OCI-LY1 (cell line): ENCODE results near the gene CDH2.

ENCODE experiments used
- H2AFZ ChIP-seq: fragments of 200-600 bp; sonication (generic), shearing (Covaris generic); 2 replicates; pipeline ENCODE4 v1.6.0; 2014; ENCODE audit warnings: antibody characterized with exemption, mild to moderate bottlenecking, low read length
- H3F3A ChIP-seq: fragments of 200-600 bp; sonication (generic), shearing (Covaris generic); 2 replicates; pipeline ENCODE4 v1.6.0; 2014; ENCODE audit warnings: mild to moderate bottlenecking, antibody characterized with exemption, low read length, moderate library complexity; ENCODE audit not compliant: insufficient read depth
- H3K27ac ChIP-seq: fragments of 200-600 bp; sonication (generic); 2 replicates; pipeline ENCODE4 v1.5.1; 2014; ENCODE audit warnings: low read length, mixed run types, mild to moderate bottlenecking, low read depth; ENCODE audit not compliant: poor library complexity, severe bottlenecking
- H3K27me3 ChIP-seq: fragments of 200-600 bp; sonication (generic); 2 replicates; pipeline ENCODE4 v1.6.0; 2014; ENCODE audit warnings: antibody characterized with exemption, mild to moderate bottlenecking, low read length, moderate library complexity; ENCODE audit not compliant: insufficient read depth
- H3K36me3 ChIP-seq: fragments of 200-600 bp; sonication (generic); 2 replicates; pipeline ENCODE4 v1.6.1; 2014; ENCODE audit warnings: mild to moderate bottlenecking, antibody characterized with exemption, low read length, moderate library complexity, mixed read lengths; ENCODE audit not compliant: insufficient read depth
- H3K4me1 ChIP-seq: fragments of 200-600 bp; sonication (generic); 2 replicates; pipeline ENCODE4 v1.5.1; 2014; ENCODE audit warnings: mild to moderate bottlenecking, low read length, moderate library complexity; ENCODE audit not compliant: insufficient read depth, severe bottlenecking
- H3K4me2 ChIP-seq: fragments of 200-600 bp; sonication (generic), shearing (Covaris generic); 2 replicates; pipeline ENCODE4 v1.6.1; 2014; ENCODE audit warnings: low read length
- H3K4me3 ChIP-seq: fragments of 200-600 bp; sonication (generic); 2 replicates; pipeline ENCODE4 v1.5.1; 2014; ENCODE audit warnings: low read length, low read depth, mild to moderate bottlenecking, mixed read lengths; ENCODE audit not compliant: poor library complexity, severe bottlenecking
- H3K79me2 ChIP-seq: fragments of 200-600 bp; shearing (Covaris generic); 2 replicates; pipeline ENCODE4 v1.6.1; 2016; ENCODE audit warnings: mixed run types, low read length, mixed read lengths; ENCODE audit not compliant: insufficient read depth
- H3K9ac ChIP-seq: fragments of 200-600 bp; sonication (generic), shearing (Covaris generic); 2 replicates; pipeline ENCODE4 v1.6.1; 2014; ENCODE audit warnings: mild to moderate bottlenecking, low read length, mixed read lengths
- H3K9me2 ChIP-seq: fragments of 200-600 bp; sonication (generic), shearing (Covaris generic); 2 replicates; pipeline ENCODE4 v1.6.1; 2014; ENCODE audit warnings: low read depth, mild to moderate bottlenecking, low read length, mixed read lengths
- H3K9me3 ChIP-seq: fragments of 200-600 bp; shearing (Covaris generic); 2 replicates; pipeline ENCODE4 v1.6.1; 2014; ENCODE audit warnings: low read length, mixed read lengths
- H4K20me1 ChIP-seq: fragments of 200-600 bp; sonication (generic), shearing (Covaris generic); 2 replicates; pipeline ENCODE4 v1.6.0; 2016; ENCODE audit warnings: mild to moderate bottlenecking, low read length; ENCODE audit not compliant: insufficient read depth
- CTCF ChIP-seq: fragments of 200-600 bp; sonication (generic), shearing (Covaris generic); IDR thresholded peaks from 2 replicates; pipeline ENCODE4 v1.5.1; 2017; ENCODE audit warnings: mild to moderate bottlenecking, antibody characterized with exemption, low read length, moderate library complexity, mixed read lengths
- EZH2 ChIP-seq: fragments of 200-600 bp; sonication (generic), shearing (Covaris generic); IDR thresholded peaks from 2 replicates; pipeline ENCODE4 v1.8.0; 2017; ENCODE audit warnings: borderline replicate concordance, mixed run types, mild to moderate bottlenecking, antibody characterized with exemption, low read length, moderate library complexity, mixed read lengths

Gene CDH2

DNA sequence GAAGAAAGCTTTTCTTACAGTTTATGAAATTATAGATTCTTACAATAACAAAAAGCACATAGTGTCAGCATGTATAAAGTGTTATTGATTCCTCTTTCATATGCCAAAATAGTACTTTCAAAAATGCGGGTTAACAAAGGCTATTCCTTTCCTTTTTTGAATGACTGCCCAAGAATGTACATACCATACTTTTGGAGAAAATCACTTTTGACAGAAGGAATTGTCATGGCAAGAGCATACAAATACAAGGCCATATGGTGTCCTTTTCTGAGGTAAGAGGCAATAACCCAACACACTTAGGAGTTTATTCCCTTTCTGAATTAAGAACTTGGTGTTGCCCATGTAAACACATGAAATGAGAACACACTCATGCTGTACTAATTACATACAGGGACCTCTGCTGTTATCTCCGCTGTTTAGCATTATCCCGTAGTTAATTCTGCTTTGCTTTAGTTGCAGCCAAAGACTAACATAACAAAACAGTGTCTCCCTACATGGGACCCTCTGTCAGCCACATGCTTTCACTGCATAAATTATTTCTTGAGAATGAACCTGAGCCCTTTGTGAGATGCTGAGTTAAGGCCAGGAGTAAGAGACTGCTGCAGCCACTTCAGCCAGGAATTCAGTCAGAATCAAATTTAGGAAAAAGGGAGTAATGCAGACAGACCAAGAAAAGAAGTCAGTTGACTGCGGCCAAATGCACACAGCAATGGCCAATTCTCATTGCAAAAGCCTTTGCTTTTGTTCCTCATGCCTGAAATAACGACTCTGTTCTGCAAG is 67.0 kb downstream of the CDH2 start:
- H3K9me2 ChIP-seq: no peaks in the 10 kb centered on the region
- no peaks in the 10 kb centered on the region; the same call in 1 of the 2 replicates for H3K27me3 ChIP-seq
- H3K4me1 ChIP-seq: no peaks in the 10 kb centered on the region
- no peak overlapping the region for H3K9ac ChIP-seq
- TF ChIP-seq EZH2 (no peak), CTCF (no peak)
- no peak overlapping the region for H3K4me3 ChIP-seq
- no peak overlapping the region for H2AFZ ChIP-seq
- no peaks in the 10 kb centered on the region for H3K9me3 ChIP-seq
- no peak overlapping the region for H3K4me2 ChIP-seq
- H3K79me2 ChIP-seq: no peaks in the 10 kb centered on the region
- H4K20me1 ChIP-seq: no peaks in the 10 kb centered on the region
- no peak overlapping the region for H3K27ac ChIP-seq
- no peaks in the 10 kb centered on the region for H3F3A ChIP-seq
- no peaks in the 10 kb centered on the region for H3K36me3 ChIP-seq

DNA sequence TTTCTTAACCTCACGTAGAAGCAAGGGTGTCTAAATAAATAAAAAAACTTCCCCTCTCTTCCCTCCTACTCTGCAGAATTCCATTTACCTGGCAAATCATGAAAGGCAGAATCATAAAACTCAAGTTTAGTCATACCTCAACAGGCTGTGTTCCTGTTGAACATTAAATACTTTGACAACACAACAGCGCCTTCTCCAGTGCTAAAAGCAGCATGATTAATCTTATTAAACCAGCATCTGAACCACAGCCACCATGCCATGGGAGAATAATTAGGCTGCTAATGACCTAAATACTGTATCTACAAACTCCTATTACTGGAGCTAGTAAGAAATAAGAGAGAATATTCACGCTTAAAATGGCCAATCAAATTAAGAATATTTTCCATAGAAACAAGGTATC is 68.1 kb downstream of the CDH2 start:
- Histone ChIP-seq H3K9me2 (no peaks in the 10 kb centered on the region), H3K4me3 (no peak overlapping the region), H3F3A (no peaks in the 10 kb centered on the region), H3K36me3 (no peaks in the 10 kb centered on the region), H2AFZ (no peak overlapping the region), H3K4me1 (no peaks in the 10 kb centered on the region), H3K9me3 (no peaks in the 10 kb centered on the region), H3K4me2 (no peak overlapping the region), H3K27ac (no peak overlapping the region), H3K27me3 (no peaks in the 10 kb centered on the region; the same call in 1 of the 2 replicates), H3K9ac (no peak overlapping the region), H4K20me1 (no peaks in the 10 kb centered on the region), H3K79me2 (no peaks in the 10 kb centered on the region)
- TF ChIP-seq CTCF: no peak
- TF ChIP-seq EZH2: no peak

GRCh38 chr18:28108254-28108653 is 68.7 kb downstream of the CDH2 start:
- no peak overlapping the region for H3K27ac ChIP-seq
- no peak overlapping the region for H3K4me2 ChIP-seq
- no peak overlapping the region for H3K4me3 ChIP-seq
- H3K79me2 ChIP-seq: no peaks in the 10 kb centered on the region
- no peaks in the 10 kb centered on the region for H3K4me1 ChIP-seq
- H4K20me1 ChIP-seq: no peaks in the 10 kb centered on the region
- no peak overlapping the region for H3K9ac ChIP-seq
- H2AFZ ChIP-seq: no peak overlapping the region
- TF ChIP-seq EZH2 (no peak), CTCF (no peak)
- H3K36me3 ChIP-seq: no peaks in the 10 kb centered on the region
- H3K27me3 ChIP-seq: no peaks in the 10 kb centered on the region; the same call in 1 of the 2 replicates
- no peaks in the 10 kb centered on the region for H3F3A ChIP-seq
- H3K9me2 ChIP-seq: no peaks in the 10 kb centered on the region
- no peaks in the 10 kb centered on the region for H3K9me3 ChIP-seq
